ENCODE measurements around the gene CCDC88C.

Gene CCDC88C

GRCh38 chr14:91377700-91378652 lies 39.6 kb downstream of the CCDC88C start:
- DNase-seq, result peak; percentile 56 to 64 (median 59)

- no peak for DNase-seq
Measured at GRCh38 chr14:91376547-91377477, 40.8 kb downstream of the CCDC88C start.

- DNase-seq, result no peak
Measured at GRCh38 chr14:91375720-91376452, 41.7 kb downstream of the CCDC88C start.

- DNase-seq, result no peak
Measured at GRCh38 chr14:91374879-91375702, 42.5 kb downstream of the CCDC88C start.

- no peak for DNase-seq
Measured at GRCh38 chr14:91374287-91374878, 43.2 kb downstream of the CCDC88C start.

- DNase-seq, result peak; percentile 48 to 74 (median 71)
Measured at GRCh38 chr14:91373591-91374254, 43.9 kb downstream of the CCDC88C start.

GRCh38 chr14:91372671-91373495 lies 44.7 kb downstream of the CCDC88C start:
- DNase-seq, result no peak

GRCh38 chr14:91371990-91372375 lies 45.6 kb downstream of the CCDC88C start:
- DNase-seq, result no peak

- DNase-seq, result no peak
Measured at GRCh38 chr14:91371011-91371989, 46.3 kb downstream of the CCDC88C start.

- DNase-seq, result peak in 2 of 3 donors; percentile 51 to 56
Measured at GRCh38 chr14:91369628-91370445, 47.8 kb downstream of the CCDC88C start.

- DNase-seq, result no peak
Measured at GRCh38 chr14:91368776-91369416, 48.7 kb downstream of the CCDC88C start.

- DNase-seq, result peak; percentile 46 to 54 (median 50)
Measured at GRCh38 chr14:91367173-91368171, 50.1 kb downstream of the CCDC88C start.

- DNase-seq, result no peak
Measured at GRCh38 chr14:91366749-91367148, 50.9 kb downstream of the CCDC88C start.

GRCh38 chr14:91365552-91365951 lies 52.1 kb downstream of the CCDC88C start:
- DNase-seq, result no peak

- DNase-seq, result no peak
Measured at GRCh38 chr14:91364524-91365270, 52.9 kb downstream of the CCDC88C start.

All from suppressor macrophage treated with lipopolysaccharide for 1 hour (primary cell).